GM19035 (cell line): ENCODE measurements around the gene BOK.

Experiments used
- ATAC-seq: cut with Tn5 transposase; IDR thresholded peaks from one replicate; pipeline ENCODE4 v1.9.1; 2021; ENCODE audit not compliant: unreplicated experiment

Gene BOK

GRCh38 chr2:241618829-241619228, 60.3 kb downstream of the BOK start:
- no peak for ATAC-seq

GRCh38 chr2:241619597-241620418, 61.3 kb downstream of the BOK start:
- ATAC-seq = no peak

- ATAC-seq = no peak
These were observed 61.8 kb downstream of the BOK start for GRCh38 chr2:241620419-241620769.
